Skeletal muscle satellite cell (primary cell): Measurements from ENCODE around the gene FOXN3.
"Not testable (repeated sequence)": the region's sequence is repeated elsewhere in the genome, so short reads cannot be mapped to it uniquely, and the experiment has no call there.

Experiments
- H3K27me3 ChIP-seq: 2 replicates; pipeline ENCODE4 v1.7.0; 2013; ENCODE audit warnings: low read length; ENCODE audit not compliant: control insufficient read depth, insufficient read depth
- H3K36me3 ChIP-seq: 2 replicates; pipeline ENCODE4 v1.7.0; 2013; ENCODE audit warnings: mild to moderate bottlenecking, control low read depth, low read length; ENCODE audit not compliant: insufficient read depth
- H3K4me1 ChIP-seq: 2 replicates; pipeline ENCODE4 v1.7.0; 2013; ENCODE audit warnings: low read length; ENCODE audit not compliant: control insufficient read depth, insufficient read depth
- H3K4me2 ChIP-seq: 2 replicates; pipeline ENCODE4 v1.7.0; 2013; ENCODE audit warnings: mild to moderate bottlenecking, low read length
- H3K4me3 ChIP-seq: 2 replicates; pipeline ENCODE4 v1.7.0; 2013; ENCODE audit warnings: low read length
- H3K9ac ChIP-seq: 2 replicates; pipeline ENCODE4 v1.7.0; 2013; ENCODE audit warnings: mild to moderate bottlenecking, low read depth, low read length, moderate library complexity
- H3K9me3 ChIP-seq: replicated peaks from 2 replicates; pipeline ENCODE4 v1.7.0; 2013; ENCODE audit warnings: mild to moderate bottlenecking, control low read depth, low read length

The FOXN3 gene

GRCh38 chr14:89111766-89112543, 305.1 kb downstream of the FOXN3 start:
- peaks cover 42% of the 10 kb centered on the region for H3K27me3 ChIP-seq
- not testable (repeated sequence) for H3K9ac ChIP-seq, H3K4me2 ChIP-seq, H3K36me3 ChIP-seq, H3K4me1 ChIP-seq, H3K4me3 ChIP-seq, H3K9me3 ChIP-seq

- not testable (repeated sequence) for H3K9me3 ChIP-seq, H3K4me1 ChIP-seq, H3K4me2 ChIP-seq, H3K36me3 ChIP-seq, H3K4me3 ChIP-seq, H3K9ac ChIP-seq
- H3K27me3 ChIP-seq: peaks cover 36% of the 10 kb centered on the region
Measured at GRCh38 chr14:89111232-89111631, 305.8 kb downstream of the FOXN3 start.

- H3K36me3 ChIP-seq: no peaks in the 10 kb centered on the region
- H3K4me3 ChIP-seq: no peak overlapping the region
- no peak overlapping the region for H3K9ac ChIP-seq
- H3K4me2 ChIP-seq: no peak overlapping the region
- peaks cover 34% of the 10 kb centered on the region for H3K27me3 ChIP-seq
- H3K9me3 ChIP-seq: no peaks in the 10 kb centered on the region
- no peaks in the 10 kb centered on the region for H3K4me1 ChIP-seq
Measured at GRCh38 chr14:89110110-89110509, 306.9 kb downstream of the FOXN3 start.

- Histone ChIP-seq H3K4me1 (no peaks in the 10 kb centered on the region), H3K4me2 (no peak overlapping the region), H3K36me3 (no peaks in the 10 kb centered on the region), H3K4me3 (no peak overlapping the region), H3K9me3 (no peaks in the 10 kb centered on the region), H3K9ac (no peak overlapping the region), H3K27me3 (peaks cover 25% of the 10 kb centered on the region)
Measured at GRCh38 chr14:89108608-89109007, 308.4 kb downstream of the FOXN3 start.

- H3K36me3 ChIP-seq: no peaks in the 10 kb centered on the region
- no peaks in the 10 kb centered on the region for H3K9me3 ChIP-seq
- no peak overlapping the region for H3K4me3 ChIP-seq
- no peak overlapping the region for H3K9ac ChIP-seq
- H3K4me1 ChIP-seq: no peaks in the 10 kb centered on the region
- peaks cover 22% of the 10 kb centered on the region for H3K27me3 ChIP-seq
- H3K4me2 ChIP-seq: no peak overlapping the region
Measured at GRCh38 chr14:89107626-89108025, 309.4 kb downstream of the FOXN3 start.
